WTC11 (cell line): ENCODE data around the gene RBBP6. TPM values are rescaled to one million over a fixed set of nuclear protein-coding genes. Genes with fewer than 3 reads are reported as not detected.

Experiments used
- ATAC-seq: fragments of 200-7000 bp; cut with Tn5 transposase; 2 replicates; pipeline ENCODE4 v1.10.0; 2021; ENCODE audit warnings: mild to moderate bottlenecking, moderate library complexity
- CTCF ChIA-PET: fragments of 300-600 bp; sonication (Branson Sonifier 250); formaldehyde crosslinking; loops from one replicate; lab custom pipeline; 2021; ENCODE audit warnings: antibody characterized with exemption; lab: Charles Lee
- POLR2A ChIA-PET: fragments of 350-600 bp; sonication (Branson Sonifier 250); formaldehyde crosslinking; loops from one replicate; lab custom pipeline; 2021; ENCODE audit warnings: antibody characterized with exemption; lab: Charles Lee
- DNase-seq: peaks from one replicate; pipeline ENCODE4 v3.0.0; 2021; ENCODE audit warnings: low spot score
- H3K27ac Mint-ChIP-seq: 2 replicates; pipeline ENCODE4 v1.8.0; 2021; ENCODE audit warnings: mixed read lengths
- H3K27me3 Mint-ChIP-seq: 2 replicates; pipeline ENCODE4 v1.8.0; 2021; ENCODE audit warnings: low read depth, mild to moderate bottlenecking, moderate library complexity, mixed read lengths
- H3K36me3 Mint-ChIP-seq: 2 replicates; pipeline ENCODE4 v1.8.0; 2021; ENCODE audit warnings: mixed read lengths
- H3K4me1 Mint-ChIP-seq: 2 replicates; pipeline ENCODE4 v1.8.0; 2022; ENCODE audit warnings: mixed read lengths
- H3K4me3 Mint-ChIP-seq: 2 replicates; pipeline ENCODE4 v1.8.0; 2021; ENCODE audit warnings: mild to moderate bottlenecking, moderate library complexity, mixed read lengths
- H3K9me3 Mint-ChIP-seq: 2 replicates; pipeline ENCODE4 v1.8.0; 2021; ENCODE audit warnings: mixed read lengths
- ESRRA ChIP-seq: sonication (generic); formaldehyde crosslinking; IDR thresholded peaks from 2 replicates; pipeline ENCODE4 v1.8.1; 2022; ENCODE audit warnings: mild to moderate bottlenecking, missing genetic modification reagents, borderline replicate concordance
- GABPB1 ChIP-seq: sonication (generic); formaldehyde crosslinking; IDR thresholded peaks from 2 replicates; pipeline ENCODE4 v1.8.1; 2023; ENCODE audit warnings: mild to moderate bottlenecking, missing genetic modification reagents
- OVOL2 ChIP-seq: fragments of 250-450 bp; sonication (Bioruptor Pico); IDR thresholded peaks from 2 replicates; pipeline ENCODE4 v1.9.0; 2021; ENCODE audit warnings: mild to moderate bottlenecking, borderline replicate concordance
- PRRX2 ChIP-seq: fragments of 250-450 bp; sonication (Bioruptor Pico); IDR thresholded peaks from 2 replicates; pipeline ENCODE4 v1.8.0; 2021; ENCODE audit warnings: mild to moderate bottlenecking
- RELA ChIP-seq: sonication (generic); formaldehyde crosslinking; IDR thresholded peaks from 2 replicates; pipeline ENCODE4 v1.8.1; 2022; ENCODE audit warnings: missing genetic modification reagents, mild to moderate bottlenecking, borderline replicate concordance
- ZNF138 ChIP-seq: sonication (generic); formaldehyde crosslinking; conservative IDR thresholded peaks from 2 replicates; pipeline ENCODE4 v1.8.1; 2022; ENCODE audit warnings: mild to moderate bottlenecking, moderate library complexity, missing genetic modification reagents
- ZNF219 ChIP-seq: sonication (generic); formaldehyde crosslinking; IDR thresholded peaks from 2 replicates; pipeline ENCODE4 v1.8.0; 2023; ENCODE audit warnings: missing genetic modification reagents, mild to moderate bottlenecking, borderline replicate concordance
- ZNF317 ChIP-seq: sonication (generic); formaldehyde crosslinking; IDR thresholded peaks from 2 replicates; pipeline ENCODE4 v1.8.1; 2023; ENCODE audit warnings: low read depth, mild to moderate bottlenecking, moderate library complexity, missing genetic modification reagents, borderline replicate concordance
- ZNF396 ChIP-seq: fragments of 250-450 bp; sonication (Bioruptor Pico); IDR thresholded peaks from 2 replicates; pipeline ENCODE4 v1.8.0; 2021; ENCODE audit warnings: mild to moderate bottlenecking, moderate library complexity, borderline replicate concordance
- ZNF671 ChIP-seq: fragments of 250-450 bp; sonication (Bioruptor Pico); IDR thresholded peaks from 2 replicates; pipeline ENCODE4 v1.8.0; 2021; ENCODE audit warnings: mild to moderate bottlenecking
- total RNA-seq: library from RNA; stranded (reverse); gene quantifications from 3 replicates; pipeline ENCODE4 v1.2.3, GENCODE V29; 2021
- TF ChIP-seq, protein P1 (sequence below): sonication (generic); formaldehyde crosslinking; IDR thresholded peaks from 2 replicates; pipeline ENCODE4 v1.8.0; 2023; ENCODE audit warnings: missing genetic modification reagents
- TF ChIP-seq, protein P2 (sequence below): sonication (generic); formaldehyde crosslinking; IDR thresholded peaks from 2 replicates; pipeline ENCODE4 v1.8.0; 2022; ENCODE audit warnings: mild to moderate bottlenecking, missing genetic modification reagents
- TF ChIP-seq, protein P3 (sequence below): fragments of 250-450 bp; sonication (Bioruptor Pico); IDR thresholded peaks from 2 replicates; pipeline ENCODE4 v2.1.2; 2022; ENCODE audit warnings: mild to moderate bottlenecking, moderate library complexity
- TF ChIP-seq, protein P4 (sequence below): sonication (generic); formaldehyde crosslinking; IDR thresholded peaks from 2 replicates; pipeline ENCODE4 v1.8.1; 2023; ENCODE audit warnings: mild to moderate bottlenecking, moderate library complexity, missing genetic modification reagents
- TF ChIP-seq, protein P5 (sequence below): sonication (generic); formaldehyde crosslinking; IDR thresholded peaks from 2 replicates; pipeline ENCODE4 v1.8.1; 2022; ENCODE audit warnings: low read depth, missing genetic modification reagents, borderline replicate concordance
- TF ChIP-seq, protein P6 (sequence below): sonication (generic); formaldehyde crosslinking; IDR thresholded peaks from 2 replicates; pipeline ENCODE4 v1.8.1; 2022; ENCODE audit warnings: low read depth, mild to moderate bottlenecking, moderate library complexity, missing genetic modification reagents, borderline replicate concordance
- TF ChIP-seq, protein P7 (sequence below): sonication (generic); formaldehyde crosslinking; IDR thresholded peaks from 2 replicates; pipeline ENCODE4 v1.8.1; 2023; ENCODE audit warnings: mild to moderate bottlenecking, missing genetic modification reagents, moderate library complexity

RBBP6 gene
- total RNA-seq, 1 experiment from 2014 or later, result 62.4 TPM

DNA sequence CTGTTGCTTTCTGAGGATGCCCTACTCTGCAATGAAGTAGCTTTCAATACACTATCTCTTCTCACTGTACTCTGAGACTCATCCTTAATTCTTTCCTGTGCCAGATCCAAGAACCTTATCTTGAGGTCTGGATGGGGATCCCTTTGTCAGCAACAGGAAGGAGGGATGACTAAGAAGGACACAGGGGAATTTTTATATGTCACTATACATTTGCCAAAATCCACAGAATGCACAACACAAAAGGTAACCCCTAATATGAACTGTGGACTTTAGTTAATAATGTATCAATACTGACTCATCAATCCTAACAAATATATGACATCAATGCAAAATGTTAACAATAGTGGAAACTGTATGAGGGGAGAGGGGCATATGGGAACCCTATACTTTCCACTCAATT lies 4.7 kb upstream of the RBBP6 start (continued):
- no peak for TF ChIP-seq ZNF396 (CRISPR knock-in tag)
- TF ChIP-seq ZNF219 (CRISPR knock-in tag), result no peak
- TF ChIP-seq, protein P1, sequence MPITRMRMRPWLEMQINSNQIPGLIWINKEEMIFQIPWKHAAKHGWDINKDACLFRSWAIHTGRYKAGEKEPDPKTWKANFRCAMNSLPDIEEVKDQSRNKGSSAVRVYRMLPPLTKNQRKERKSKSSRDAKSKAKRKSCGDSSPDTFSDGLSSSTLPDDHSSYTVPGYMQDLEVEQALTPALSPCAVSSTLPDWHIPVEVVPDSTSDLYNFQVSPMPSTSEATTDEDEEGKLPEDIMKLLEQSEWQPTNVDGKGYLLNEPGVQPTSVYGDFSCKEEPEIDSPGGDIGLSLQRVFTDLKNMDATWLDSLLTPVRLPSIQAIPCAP (CRISPR knock-in tag), result no peak
- TF ChIP-seq, protein P2, sequence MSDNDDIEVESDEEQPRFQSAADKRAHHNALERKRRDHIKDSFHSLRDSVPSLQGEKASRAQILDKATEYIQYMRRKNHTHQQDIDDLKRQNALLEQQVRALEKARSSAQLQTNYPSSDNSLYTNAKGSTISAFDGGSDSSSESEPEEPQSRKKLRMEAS, result no peak
- no peak for TF ChIP-seq ZNF138
- TF ChIP-seq ZNF671 (CRISPR knock-in tag), result no peak
- TF ChIP-seq ZNF317 (CRISPR knock-in tag), result no peak
- TF ChIP-seq, protein P3, sequence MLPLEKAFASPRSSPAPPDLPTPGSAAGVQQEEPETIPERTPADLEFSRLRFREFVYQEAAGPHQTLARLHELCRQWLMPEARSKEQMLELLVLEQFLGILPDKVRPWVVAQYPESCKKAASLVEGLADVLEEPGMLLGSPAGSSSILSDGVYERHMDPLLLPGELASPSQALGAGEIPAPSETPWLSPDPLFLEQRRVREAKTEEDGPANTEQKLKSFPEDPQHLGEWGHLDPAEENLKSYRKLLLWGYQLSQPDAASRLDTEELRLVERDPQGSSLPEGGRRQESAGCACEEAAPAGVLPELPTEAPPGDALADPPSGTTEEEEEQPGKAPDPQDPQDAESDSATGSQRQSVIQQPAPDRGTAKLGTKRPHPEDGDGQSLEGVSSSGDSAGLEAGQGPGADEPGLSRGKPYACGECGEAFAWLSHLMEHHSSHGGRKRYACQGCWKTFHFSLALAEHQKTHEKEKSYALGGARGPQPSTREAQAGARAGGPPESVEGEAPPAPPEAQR (CRISPR knock-in tag), result no peak

DNA sequence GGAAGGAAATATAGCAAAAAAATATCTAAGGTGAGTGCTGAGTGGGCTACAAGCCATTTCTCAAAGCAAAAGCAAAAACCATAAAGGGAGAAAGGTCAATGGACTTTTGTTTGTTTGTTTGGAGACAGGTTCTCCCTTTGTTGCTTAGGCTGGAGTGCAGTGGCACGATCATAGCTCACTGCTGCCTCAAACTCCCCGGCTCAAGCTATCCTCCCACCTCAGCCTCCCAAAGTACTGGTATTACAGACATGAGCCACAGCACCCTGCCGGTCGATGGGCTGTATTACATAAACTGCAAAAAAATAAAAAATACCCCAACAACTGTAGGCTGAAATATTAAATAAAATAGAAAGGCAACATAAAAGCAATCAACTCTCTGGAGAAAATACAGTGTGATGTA lies 3.5 kb upstream of the RBBP6 start:
- ATAC-seq (no peak), DNase-seq (no peak)
- Mint-ChIP-seq H3K9me3 (no peaks in the 10 kb centered on the region), H3K36me3 (peaks cover 7% of the 10 kb centered on the region; the same call in 1 of the 2 replicates), H3K4me3 (no peak overlapping the region), H3K27me3 (no peaks in the 10 kb centered on the region), H3K4me1 (no peaks in the 10 kb centered on the region), H3K27ac (no peak overlapping the region)
- TF ChIP-seq RELA (CRISPR knock-in tag), result no peak
- no peak for TF ChIP-seq PRRX2 (CRISPR knock-in tag)
- no peak for TF ChIP-seq ESRRA (CRISPR knock-in tag)
- TF ChIP-seq, protein P4, sequence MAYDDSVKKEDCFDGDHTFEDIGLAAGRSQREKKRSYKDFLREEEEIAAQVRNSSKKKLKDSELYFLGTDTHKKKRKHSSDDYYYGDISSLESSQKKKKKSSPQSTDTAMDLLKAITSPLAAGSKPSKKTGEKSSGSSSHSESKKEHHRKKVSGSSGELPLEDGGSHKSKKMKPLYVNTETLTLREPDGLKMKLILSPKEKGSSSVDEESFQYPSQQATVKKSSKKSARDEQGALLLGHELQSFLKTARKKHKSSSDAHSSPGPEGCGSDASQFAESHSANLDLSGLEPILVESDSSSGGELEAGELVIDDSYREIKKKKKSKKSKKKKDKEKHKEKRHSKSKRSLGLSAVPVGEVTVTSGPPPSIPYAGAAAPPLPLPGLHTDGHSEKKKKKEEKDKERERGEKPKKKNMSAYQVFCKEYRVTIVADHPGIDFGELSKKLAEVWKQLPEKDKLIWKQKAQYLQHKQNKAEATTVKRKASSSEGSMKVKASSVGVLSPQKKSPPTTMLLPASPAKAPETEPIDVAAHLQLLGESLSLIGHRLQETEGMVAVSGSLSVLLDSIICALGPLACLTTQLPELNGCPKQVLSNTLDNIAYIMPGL (CRISPR knock-in tag), result no peak
- no peak for TF ChIP-seq GABPB1 (CRISPR knock-in tag)
- TF ChIP-seq OVOL2 (CRISPR knock-in tag), result no peak
- TF ChIP-seq, protein P5, sequence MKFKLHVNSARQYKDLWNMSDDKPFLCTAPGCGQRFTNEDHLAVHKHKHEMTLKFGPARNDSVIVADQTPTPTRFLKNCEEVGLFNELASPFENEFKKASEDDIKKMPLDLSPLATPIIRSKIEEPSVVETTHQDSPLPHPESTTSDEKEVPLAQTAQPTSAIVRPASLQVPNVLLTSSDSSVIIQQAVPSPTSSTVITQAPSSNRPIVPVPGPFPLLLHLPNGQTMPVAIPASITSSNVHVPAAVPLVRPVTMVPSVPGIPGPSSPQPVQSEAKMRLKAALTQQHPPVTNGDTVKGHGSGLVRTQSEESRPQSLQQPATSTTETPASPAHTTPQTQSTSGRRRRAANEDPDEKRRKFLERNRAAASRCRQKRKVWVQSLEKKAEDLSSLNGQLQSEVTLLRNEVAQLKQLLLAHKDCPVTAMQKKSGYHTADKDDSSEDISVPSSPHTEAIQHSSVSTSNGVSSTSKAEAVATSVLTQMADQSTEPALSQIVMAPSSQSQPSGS (CRISPR knock-in tag), result no peak
- TF ChIP-seq, protein P6, sequence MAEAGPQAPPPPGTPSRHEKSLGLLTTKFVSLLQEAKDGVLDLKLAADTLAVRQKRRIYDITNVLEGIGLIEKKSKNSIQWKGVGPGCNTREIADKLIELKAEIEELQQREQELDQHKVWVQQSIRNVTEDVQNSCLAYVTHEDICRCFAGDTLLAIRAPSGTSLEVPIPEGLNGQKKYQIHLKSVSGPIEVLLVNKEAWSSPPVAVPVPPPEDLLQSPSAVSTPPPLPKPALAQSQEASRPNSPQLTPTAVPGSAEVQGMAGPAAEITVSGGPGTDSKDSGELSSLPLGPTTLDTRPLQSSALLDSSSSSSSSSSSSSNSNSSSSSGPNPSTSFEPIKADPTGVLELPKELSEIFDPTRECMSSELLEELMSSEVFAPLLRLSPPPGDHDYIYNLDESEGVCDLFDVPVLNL (CRISPR knock-in tag), result no peak
- TF ChIP-seq, protein P2, result no peak
- CTCF ChIA-PET, result interaction anchor here (1.1 to 1.2 kb wide), 2 partner anchors 19 to 31 kb away, joined by 4 to 8 read pairs; no protein-coding TSS in a partner anchor
- POLR2A ChIA-PET, result no interaction called here

DNA sequence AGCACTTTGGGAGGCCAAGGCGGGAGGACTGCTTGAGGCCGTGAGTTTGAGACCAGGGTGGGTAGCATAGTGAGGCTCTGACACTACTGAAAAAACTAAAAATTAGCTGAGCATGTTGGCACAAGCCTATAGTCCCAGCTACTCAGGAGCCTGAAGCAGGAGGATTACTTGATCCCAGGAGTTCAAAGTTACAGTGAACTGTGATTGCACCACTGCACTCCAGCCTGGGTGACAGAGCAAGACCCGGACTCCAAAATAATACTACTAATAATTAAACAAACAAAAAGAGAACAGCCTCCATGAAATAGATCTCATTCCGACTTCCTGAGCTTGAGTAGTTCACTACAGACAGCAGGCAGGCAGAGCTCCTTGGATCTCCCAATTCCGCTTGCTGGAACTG lies 2.7 kb upstream of the RBBP6 start:
- H3K36me3 Mint-ChIP-seq, result peaks cover 12% of the 10 kb centered on the region; the same call in 1 of the 2 replicates
- POLR2A ChIA-PET, result no interaction called here
- ATAC-seq, result no peak

More for the DNA sequence above, 2.7 kb upstream of the RBBP6 start:
- H3K27ac Mint-ChIP-seq, result no peak overlapping the region
- no peak for DNase-seq
- TF ChIP-seq, protein P7, sequence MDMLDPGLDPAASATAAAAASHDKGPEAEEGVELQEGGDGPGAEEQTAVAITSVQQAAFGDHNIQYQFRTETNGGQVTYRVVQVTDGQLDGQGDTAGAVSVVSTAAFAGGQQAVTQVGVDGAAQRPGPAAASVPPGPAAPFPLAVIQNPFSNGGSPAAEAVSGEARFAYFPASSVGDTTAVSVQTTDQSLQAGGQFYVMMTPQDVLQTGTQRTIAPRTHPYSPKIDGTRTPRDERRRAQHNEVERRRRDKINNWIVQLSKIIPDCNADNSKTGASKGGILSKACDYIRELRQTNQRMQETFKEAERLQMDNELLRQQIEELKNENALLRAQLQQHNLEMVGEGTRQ, result no peak
- TF ChIP-seq, protein P6 (CRISPR knock-in tag), result no peak
- CTCF ChIA-PET, result interaction anchor here (0.9 to 1.0 kb wide), 3 partner anchors 17 to 32 kb away, joined by 3 to 5 read pairs (median 4); no protein-coding TSS in a partner anchor
- no peaks in the 10 kb centered on the region for H3K9me3 Mint-ChIP-seq
- no peaks in the 10 kb centered on the region for H3K27me3 Mint-ChIP-seq
- peaks cover 6% of the 10 kb centered on the region for H3K4me1 Mint-ChIP-seq
- no peak overlapping the region for H3K4me3 Mint-ChIP-seq
